Central memory CD4-positive, alpha-beta T cell (primary cell): ENCODE data around the gene SNX22.

Source experiments
- DNase-seq: peaks from one replicate; pipeline ENCODE4 v3.0.0; 2022

Gene SNX22

GRCh38 chr15:64157599-64158125, 6.1 kb downstream of the SNX22 start:
- DNase-seq, result no peak

- no peak for DNase-seq
Measured at GRCh38 chr15:64158363-64159134, 7.0 kb downstream of the SNX22 start.

GRCh38 chr15:64161688-64162477, 10.4 kb downstream of the SNX22 start:
- DNase-seq, result no peak

GRCh38 chr15:64162478-64162868, 10.9 kb downstream of the SNX22 start:
- no peak for DNase-seq

GRCh38 chr15:64162869-64163658, 11.5 kb downstream of the SNX22 start, which contains the start of gene PPIB:
TSS of gene PPIB (minus strand) at chr15:64163022. CDS start at chr15:64162986, 36 bp downstream.
- peak; percentile 97 for DNase-seq

- DNase-seq, result no peak
Measured at GRCh38 chr15:64163659-64164362, 12.3 kb downstream of the SNX22 start.

- no peak for DNase-seq
Measured at GRCh38 chr15:64164436-64164835, 12.9 kb downstream of the SNX22 start.

- DNase-seq, result no peak
Measured at GRCh38 chr15:64166102-64166890, 14.8 kb downstream of the SNX22 start.

GRCh38 chr15:64180235-64180824, 28.8 kb downstream of the SNX22 start:
- no peak for DNase-seq

- no peak for DNase-seq
Measured at GRCh38 chr15:64182859-64183370, 31.4 kb downstream of the SNX22 start.

- DNase-seq, result no peak
Measured at GRCh38 chr15:64185146-64185911, 33.8 kb downstream of the SNX22 start.

- no peak for DNase-seq
Measured at GRCh38 chr15:64187396-64188191, 36.1 kb downstream of the SNX22 start.

GRCh38 chr15:64191971-64192830, 40.7 kb downstream of the SNX22 start:
- DNase-seq, result no peak

GRCh38 chr15:64193971-64194370, 42.4 kb downstream of the SNX22 start:
- DNase-seq, result no peak

- DNase-seq, result no peak
Measured at GRCh38 chr15:64197425-64197824, 45.9 kb downstream of the SNX22 start.

- no peak for DNase-seq
Measured at GRCh38 chr15:64205202-64205601, 53.7 kb downstream of the SNX22 start.
